ENCODE measurements around the gene ARID1B.

Gene ARID1B

DNA sequence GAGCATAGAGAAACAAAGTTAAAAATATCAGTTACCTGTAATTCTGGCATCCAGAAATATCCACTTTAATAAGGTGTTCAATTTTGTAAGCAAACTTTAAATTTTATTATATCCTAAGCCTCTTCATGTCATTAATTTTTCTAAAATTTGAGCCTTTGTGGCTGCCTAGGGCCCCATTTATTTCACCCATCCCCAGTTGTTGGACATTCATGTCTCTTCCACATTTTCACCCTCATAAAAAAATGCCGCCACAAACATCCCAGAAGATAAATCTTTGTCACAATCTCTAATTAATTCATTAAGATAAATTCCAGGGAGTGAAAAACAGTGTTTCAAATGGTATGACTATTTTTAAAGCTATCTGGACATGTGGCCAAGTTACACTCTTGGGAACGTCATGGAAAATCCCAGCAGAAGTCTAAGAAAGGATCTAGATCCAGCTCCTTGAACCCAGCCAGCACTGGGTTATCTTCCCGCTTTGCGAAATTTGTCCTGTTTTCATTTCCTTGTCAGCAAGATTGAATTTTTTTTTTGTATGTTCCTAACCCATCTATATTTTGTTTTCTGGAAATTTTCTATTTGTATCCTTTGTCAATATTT lies 448.9 kb downstream of the ARID1B start:
- Histone ChIP-seq H3K36me3 (ENCODE audit: low read depth) (no peaks in the 10 kb centered on the region), H3K9me3 (ENCODE audit: severe bottlenecking) (no peaks in the 10 kb centered on the region), H3K4me3 (ENCODE audit: severe bottlenecking) (no peak overlapping the region), H3K4me1 (ENCODE audit: insufficient read depth, poor library complexity, severe bottlenecking) (no peaks in the 10 kb centered on the region), H3K27ac (ENCODE audit: poor library complexity, severe bottlenecking) (no peak overlapping the region), H3K27me3 (ENCODE audit: insufficient read depth, poor library complexity, severe bottlenecking) (no peaks in the 10 kb centered on the region)
- ATAC-seq (ENCODE audit: low read depth): no peak
- TF ChIP-seq, protein P1, sequence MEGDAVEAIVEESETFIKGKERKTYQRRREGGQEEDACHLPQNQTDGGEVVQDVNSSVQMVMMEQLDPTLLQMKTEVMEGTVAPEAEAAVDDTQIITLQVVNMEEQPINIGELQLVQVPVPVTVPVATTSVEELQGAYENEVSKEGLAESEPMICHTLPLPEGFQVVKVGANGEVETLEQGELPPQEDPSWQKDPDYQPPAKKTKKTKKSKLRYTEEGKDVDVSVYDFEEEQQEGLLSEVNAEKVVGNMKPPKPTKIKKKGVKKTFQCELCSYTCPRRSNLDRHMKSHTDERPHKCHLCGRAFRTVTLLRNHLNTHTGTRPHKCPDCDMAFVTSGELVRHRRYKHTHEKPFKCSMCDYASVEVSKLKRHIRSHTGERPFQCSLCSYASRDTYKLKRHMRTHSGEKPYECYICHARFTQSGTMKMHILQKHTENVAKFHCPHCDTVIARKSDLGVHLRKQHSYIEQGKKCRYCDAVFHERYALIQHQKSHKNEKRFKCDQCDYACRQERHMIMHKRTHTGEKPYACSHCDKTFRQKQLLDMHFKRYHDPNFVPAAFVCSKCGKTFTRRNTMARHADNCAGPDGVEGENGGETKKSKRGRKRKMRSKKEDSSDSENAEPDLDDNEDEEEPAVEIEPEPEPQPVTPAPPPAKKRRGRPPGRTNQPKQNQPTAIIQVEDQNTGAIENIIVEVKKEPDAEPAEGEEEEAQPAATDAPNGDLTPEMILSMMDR (IDR thresholded peaks at IDR 0.05; ENCODE audit: poor library complexity, severe bottlenecking): no peak
- DNase-seq (ENCODE audit: low spot score): no peak

DNA sequence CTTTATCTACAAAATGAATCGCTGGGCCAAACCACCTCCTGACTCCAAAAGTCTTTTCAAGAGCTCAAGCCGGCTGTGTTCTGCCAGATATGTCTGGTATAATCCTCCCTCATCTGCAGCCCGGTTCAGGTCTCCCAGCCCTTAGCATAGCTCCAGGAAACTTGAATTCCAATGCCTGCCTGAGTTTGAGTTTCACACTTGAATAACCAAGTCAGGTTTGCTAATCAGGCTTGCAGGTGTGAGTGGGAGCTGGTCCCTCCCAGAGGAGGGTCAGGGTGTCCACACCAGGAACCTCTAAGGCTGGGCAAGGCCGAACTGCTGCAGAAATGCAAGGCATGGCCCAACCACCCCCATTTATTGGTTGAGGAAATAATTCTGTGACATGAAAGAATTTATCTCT lies 449.6 kb downstream of the ARID1B start:
- no peaks in the 10 kb centered on the region for H3K4me1 ChIP-seq (ENCODE audit: insufficient read depth, poor library complexity, severe bottlenecking)
- TF ChIP-seq, protein P1 (IDR thresholded peaks at IDR 0.05; ENCODE audit: poor library complexity, severe bottlenecking): no peak

DNA sequence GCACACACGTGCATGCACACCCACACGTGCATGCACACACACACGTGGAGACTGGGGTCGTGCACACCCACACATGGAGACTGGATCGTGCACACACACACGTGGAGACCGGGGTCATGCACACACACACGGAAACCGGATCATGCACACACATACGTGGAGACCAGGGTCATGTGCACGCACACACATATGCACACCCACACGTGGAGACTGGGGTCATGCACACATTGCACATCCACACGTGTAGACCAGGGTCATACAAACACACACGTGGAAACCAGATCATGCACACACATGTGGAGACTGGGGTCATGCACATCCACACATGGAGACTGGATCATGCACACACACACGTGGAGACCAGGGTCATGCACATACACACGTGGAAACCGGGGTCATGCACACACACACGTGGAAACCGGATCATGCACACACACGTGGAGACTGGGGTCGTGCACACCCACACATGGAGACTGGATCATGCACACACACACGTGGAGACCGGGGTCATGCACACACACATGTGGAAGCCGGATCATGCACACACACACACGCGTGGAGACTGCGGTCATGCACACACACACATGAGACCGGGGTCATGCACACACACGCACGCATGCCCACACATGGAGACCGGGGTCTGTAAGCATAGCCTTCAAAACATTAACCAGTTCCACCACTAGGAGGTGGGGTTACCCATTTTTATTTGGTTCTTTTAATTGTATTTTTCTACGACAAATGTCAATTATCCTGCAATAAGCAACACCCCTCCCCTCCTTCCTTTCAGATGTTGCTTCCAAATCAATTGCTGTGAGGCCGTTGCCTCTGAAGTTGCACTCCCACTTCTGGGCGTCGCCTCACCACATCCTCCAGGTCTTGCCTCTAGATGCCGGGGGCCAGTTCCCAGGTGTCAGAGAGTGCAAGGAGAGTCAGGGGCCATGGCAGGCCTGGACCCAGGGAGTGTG lies 450.3 kb downstream of the ARID1B start:
- TF ChIP-seq, protein P1 (IDR thresholded peaks at IDR 0.05; ENCODE audit: poor library complexity, severe bottlenecking): no peak
- no peak overlapping the region for H3K27ac ChIP-seq (ENCODE audit: poor library complexity, severe bottlenecking)
- no peaks in the 10 kb centered on the region for H3K9me3 ChIP-seq (ENCODE audit: severe bottlenecking)
- no peak overlapping the region for H3K4me3 ChIP-seq (ENCODE audit: severe bottlenecking)
- no peaks in the 10 kb centered on the region for H3K4me1 ChIP-seq (ENCODE audit: insufficient read depth, poor library complexity, severe bottlenecking)
- no peaks in the 10 kb centered on the region for H3K36me3 ChIP-seq (ENCODE audit: low read depth)
- DNase-seq (ENCODE audit: low spot score): no peak
- H3K27me3 ChIP-seq (ENCODE audit: insufficient read depth, poor library complexity, severe bottlenecking): no peaks in the 10 kb centered on the region
- ATAC-seq (ENCODE audit: low read depth): 0 out of 3 replicates have a peak, but pooled peaks have one; percentile 22

More for the DNA sequence above, 449.6 kb downstream of the ARID1B start:
- Histone ChIP-seq H3K36me3 (ENCODE audit: low read depth) (no peaks in the 10 kb centered on the region), H3K27me3 (ENCODE audit: insufficient read depth, poor library complexity, severe bottlenecking) (no peaks in the 10 kb centered on the region), H3K27ac (ENCODE audit: poor library complexity, severe bottlenecking) (no peak overlapping the region), H3K4me3 (ENCODE audit: severe bottlenecking) (no peak overlapping the region), H3K9me3 (ENCODE audit: severe bottlenecking) (no peaks in the 10 kb centered on the region)
- no peak for DNase-seq (ENCODE audit: low spot score)
- ATAC-seq (ENCODE audit: low read depth): no peak

DNA sequence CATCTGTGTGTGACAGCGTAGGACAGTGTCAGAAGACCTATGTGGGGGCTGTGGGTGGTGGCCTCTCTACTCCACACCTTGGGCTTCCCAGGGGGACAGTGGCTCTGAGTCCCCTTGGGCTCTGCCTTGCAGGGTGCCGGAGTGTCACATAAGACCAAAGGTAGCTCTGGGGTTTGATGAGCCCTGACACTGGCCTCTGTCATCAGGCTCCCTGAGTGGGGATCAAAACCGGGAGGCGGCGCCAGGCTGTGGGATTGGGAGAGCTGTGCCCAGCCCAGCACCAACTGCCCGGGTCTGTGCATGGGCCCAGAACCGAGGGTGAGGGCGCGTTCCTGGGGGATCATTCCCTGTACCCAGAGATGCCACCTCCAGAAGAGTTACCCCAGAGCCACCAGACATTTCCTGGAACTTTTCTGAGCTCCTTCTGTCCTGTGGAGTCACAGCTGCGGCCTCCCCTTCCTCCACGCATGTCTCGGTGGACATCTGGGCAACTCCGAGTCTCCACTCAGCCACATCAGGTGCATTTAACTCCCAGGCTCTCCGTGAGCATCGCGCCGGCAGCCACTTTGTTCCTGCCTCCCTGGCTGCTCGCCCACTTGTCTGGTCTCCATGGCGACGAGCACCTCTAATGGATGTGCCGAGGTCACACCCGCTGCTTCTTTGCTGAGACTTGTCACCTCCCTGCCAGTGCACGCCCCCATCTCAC lies 451.4 kb downstream of the ARID1B start:
- H3K4me1 ChIP-seq (ENCODE audit: insufficient read depth, poor library complexity, severe bottlenecking): no peaks in the 10 kb centered on the region

More for the DNA sequence above, 451.4 kb downstream of the ARID1B start:
- no peak for ATAC-seq (ENCODE audit: low read depth)
- DNase-seq (ENCODE audit: low spot score): no peak
- no peak overlapping the region for H3K27ac ChIP-seq (ENCODE audit: poor library complexity, severe bottlenecking)
- no peaks in the 10 kb centered on the region for H3K9me3 ChIP-seq (ENCODE audit: severe bottlenecking)
- H3K4me3 ChIP-seq (ENCODE audit: severe bottlenecking): no peak overlapping the region
- H3K36me3 ChIP-seq (ENCODE audit: low read depth): no peaks in the 10 kb centered on the region
- TF ChIP-seq, protein P1 (IDR thresholded peaks at IDR 0.05; ENCODE audit: poor library complexity, severe bottlenecking): no peak
- no peaks in the 10 kb centered on the region for H3K27me3 ChIP-seq (ENCODE audit: insufficient read depth, poor library complexity, severe bottlenecking)
